Measurements from ENCODE around the gene LEKR1. TPM values are rescaled to one million over a fixed set of nuclear protein-coding genes. Genes with fewer than 3 reads are reported as not detected.

The LEKR1 gene
- total and polyA plus RNA-seq, 9 of the 15 experiments (the other 6 are each of a cell fraction or from before 2014, with no cell fraction given), result 0.76 to 1.8 (median 1.2) TPM

DNA sequence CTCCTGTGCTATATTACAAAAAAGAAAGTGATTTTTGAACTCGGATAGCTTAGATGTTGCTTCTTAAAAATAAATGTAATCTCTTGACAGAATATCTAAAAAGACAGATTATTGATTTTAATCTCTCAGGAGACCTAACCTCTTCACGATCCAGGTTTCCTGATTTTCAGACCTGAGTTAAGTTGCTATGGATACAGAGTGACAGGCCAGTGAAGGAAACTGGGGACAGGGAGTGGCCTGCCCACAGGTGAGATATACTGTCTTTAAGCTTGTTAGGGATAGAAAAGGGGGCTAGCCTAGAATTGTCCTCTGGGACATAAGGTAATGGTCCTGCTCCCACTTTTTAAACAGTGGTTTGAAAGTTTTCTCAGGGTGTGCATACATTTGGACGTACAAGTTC lies 260.6 kb downstream of the LEKR1 start:
- intact Hi-C loops (cut with micrococcal nuclease), result loop anchor here (10.0 kb wide), 3 partner anchors 262 to 1042 kb away; partner anchors contain the start of gene LEKR1
- Histone ChIP-seq H3K27me3 (ENCODE audit: control insufficient read depth in 2 of 2, insufficient read depth in 2 of 2, low read length in 2 of 2) (no peaks in the 10 kb centered on the region), H3K36me3 (ENCODE audit: control insufficient read depth, insufficient read depth, low read length) (no peaks in the 10 kb centered on the region), H3K9me3 (replicated peaks; ENCODE audit: control insufficient read depth, insufficient read depth, low read depth, low read length) (no peaks in the 10 kb centered on the region), H3K4me1 (replicated peaks in 1 of 2; ENCODE audit: control insufficient read depth in 2 of 2, insufficient read depth in 2 of 2, low read length in 2 of 2) (peaks cover 27 to 53% of the 10 kb centered on the region in 2 experiments), H3K79me2 (ENCODE audit: control insufficient read depth, insufficient read depth, low read length) (no peaks in the 10 kb centered on the region), H3K4me2 (ENCODE audit: insufficient read depth, low read length) (no peak overlapping the region), H3K9ac (ENCODE audit: insufficient read depth in 1 of 2, low read depth in 2 of 2, low read length in 2 of 2) (no peak overlapping the region), H3K27ac (ENCODE audit: extremely low read depth, low read depth, low read length) (no peak overlapping the region), H3K4me3 (no peak overlapping the region), H2AFZ (ENCODE audit: low read depth, low read length) (no peak overlapping the region), H4K20me1 (replicated peaks; ENCODE audit: control insufficient read depth, insufficient read depth, low read length) (no peaks in the 10 kb centered on the region), H3K9me1 (ENCODE audit: control insufficient read depth, insufficient read depth, low read length) (no peaks in the 10 kb centered on the region)
- ChIA-PET CTCF (ENCODE audit: low intra/inter-chr PET ratio) (no interaction called here), POLR2A (interaction anchor here (0.8 to 10.7 kb wide), 3 partner anchors 10 to 41 kb away, joined by 3 to 96 read pairs (median 3); no protein-coding TSS in a partner anchor)
- FAIRE-seq (no peak), DNase-seq (ENCODE audit: extremely low read depth in 1 of 4, low spot score in 3 of 4) (no peak), ATAC-seq (no peak)
- 69% methylated on average over 3 of the region's 3 CpGs for WGBS (ENCODE audit: insufficient coverage, low coverage, missing lambda C conversion rate)
- in situ Hi-C loops (cut with MboI), result loop anchor here (10.0 kb wide), 1 partner anchor 402 kb away; no protein-coding TSS in a partner anchor
- BruUV-seq (replicated peaks), result no TSS peak
- TF ChIP-seq PKNOX1 (IDR thresholded peaks at IDR 0.05) (peak; percentile 87), ZBTB2 (IDR thresholded peaks at IDR 0.05) (no peak), HEY1 (CRISPR knock-in tag; IDR thresholded peaks at IDR 0.05; ENCODE audit: borderline replicate concordance) (no peak), RB1 (IDR thresholded peaks at IDR 0.05; ENCODE audit: low read depth) (no peak), PRMT5 (CRISPR knock-in tag; IDR thresholded peaks at IDR 0.05) (no peak), NKRF (IDR thresholded peaks at IDR 0.05; ENCODE audit: borderline replicate concordance) (no peak), ZNF239 (CRISPR knock-in tag; IDR thresholded peaks at IDR 0.05) (no peak)
- TF ChIP-seq, protein P1, sequence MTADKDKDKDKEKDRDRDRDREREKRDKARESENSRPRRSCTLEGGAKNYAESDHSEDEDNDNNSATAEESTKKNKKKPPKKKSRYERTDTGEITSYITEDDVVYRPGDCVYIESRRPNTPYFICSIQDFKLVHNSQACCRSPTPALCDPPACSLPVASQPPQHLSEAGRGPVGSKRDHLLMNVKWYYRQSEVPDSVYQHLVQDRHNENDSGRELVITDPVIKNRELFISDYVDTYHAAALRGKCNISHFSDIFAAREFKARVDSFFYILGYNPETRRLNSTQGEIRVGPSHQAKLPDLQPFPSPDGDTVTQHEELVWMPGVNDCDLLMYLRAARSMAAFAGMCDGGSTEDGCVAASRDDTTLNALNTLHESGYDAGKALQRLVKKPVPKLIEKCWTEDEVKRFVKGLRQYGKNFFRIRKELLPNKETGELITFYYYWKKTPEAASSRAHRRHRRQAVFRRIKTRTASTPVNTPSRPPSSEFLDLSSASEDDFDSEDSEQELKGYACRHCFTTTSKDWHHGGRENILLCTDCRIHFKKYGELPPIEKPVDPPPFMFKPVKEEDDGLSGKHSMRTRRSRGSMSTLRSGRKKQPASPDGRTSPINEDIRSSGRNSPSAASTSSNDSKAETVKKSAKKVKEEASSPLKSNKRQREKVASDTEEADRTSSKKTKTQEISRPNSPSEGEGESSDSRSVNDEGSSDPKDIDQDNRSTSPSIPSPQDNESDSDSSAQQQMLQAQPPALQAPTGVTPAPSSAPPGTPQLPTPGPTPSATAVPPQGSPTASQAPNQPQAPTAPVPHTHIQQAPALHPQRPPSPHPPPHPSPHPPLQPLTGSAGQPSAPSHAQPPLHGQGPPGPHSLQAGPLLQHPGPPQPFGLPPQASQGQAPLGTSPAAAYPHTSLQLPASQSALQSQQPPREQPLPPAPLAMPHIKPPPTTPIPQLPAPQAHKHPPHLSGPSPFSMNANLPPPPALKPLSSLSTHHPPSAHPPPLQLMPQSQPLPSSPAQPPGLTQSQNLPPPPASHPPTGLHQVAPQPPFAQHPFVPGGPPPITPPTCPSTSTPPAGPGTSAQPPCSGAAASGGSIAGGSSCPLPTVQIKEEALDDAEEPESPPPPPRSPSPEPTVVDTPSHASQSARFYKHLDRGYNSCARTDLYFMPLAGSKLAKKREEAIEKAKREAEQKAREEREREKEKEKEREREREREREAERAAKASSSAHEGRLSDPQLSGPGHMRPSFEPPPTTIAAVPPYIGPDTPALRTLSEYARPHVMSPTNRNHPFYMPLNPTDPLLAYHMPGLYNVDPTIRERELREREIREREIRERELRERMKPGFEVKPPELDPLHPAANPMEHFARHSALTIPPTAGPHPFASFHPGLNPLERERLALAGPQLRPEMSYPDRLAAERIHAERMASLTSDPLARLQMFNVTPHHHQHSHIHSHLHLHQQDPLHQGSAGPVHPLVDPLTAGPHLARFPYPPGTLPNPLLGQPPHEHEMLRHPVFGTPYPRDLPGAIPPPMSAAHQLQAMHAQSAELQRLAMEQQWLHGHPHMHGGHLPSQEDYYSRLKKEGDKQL (CRISPR knock-in tag; IDR thresholded peaks at IDR 0.05; ENCODE audit: borderline replicate concordance), result no peak

All from K562 (cell line).